GM19193 (cell line): ENCODE results near the gene SUPT20HL1.

Experiments
- POLR2A ChIP-seq: IDR thresholded peaks from 4 replicates; pipeline ENCODE4 v1.6.1; 2011; ENCODE audit not compliant: insufficient read depth, insufficient read length; ENCODE audit errors: extremely low read depth

The SUPT20HL1 gene

GRCh38 chrX:24360272-24360671 is at the start of gene SUPT20HL1:
SUPT20HL1 (plus strand) TSS chrX:24360639; CDS start chrX:24362761, 2,122 bp downstream.
- no peak for TF ChIP-seq POLR2A

- no peak for TF ChIP-seq POLR2A
Observed at GRCh38 chrX:24314019-24314635, 46.3 kb upstream of the SUPT20HL1 start, which contains the start of gene SUPT20HL2. SUPT20HL2 (minus strand) TSS chrX:24314069; CDS start chrX:24313315, 754 bp downstream.

GRCh38 chrX:24316111-24316510 is 44.3 kb upstream of the SUPT20HL1 start:
- TF ChIP-seq POLR2A = no peak

- TF ChIP-seq POLR2A = no peak
Observed at GRCh38 chrX:24317567-24317966, 42.9 kb upstream of the SUPT20HL1 start.

DNA sequence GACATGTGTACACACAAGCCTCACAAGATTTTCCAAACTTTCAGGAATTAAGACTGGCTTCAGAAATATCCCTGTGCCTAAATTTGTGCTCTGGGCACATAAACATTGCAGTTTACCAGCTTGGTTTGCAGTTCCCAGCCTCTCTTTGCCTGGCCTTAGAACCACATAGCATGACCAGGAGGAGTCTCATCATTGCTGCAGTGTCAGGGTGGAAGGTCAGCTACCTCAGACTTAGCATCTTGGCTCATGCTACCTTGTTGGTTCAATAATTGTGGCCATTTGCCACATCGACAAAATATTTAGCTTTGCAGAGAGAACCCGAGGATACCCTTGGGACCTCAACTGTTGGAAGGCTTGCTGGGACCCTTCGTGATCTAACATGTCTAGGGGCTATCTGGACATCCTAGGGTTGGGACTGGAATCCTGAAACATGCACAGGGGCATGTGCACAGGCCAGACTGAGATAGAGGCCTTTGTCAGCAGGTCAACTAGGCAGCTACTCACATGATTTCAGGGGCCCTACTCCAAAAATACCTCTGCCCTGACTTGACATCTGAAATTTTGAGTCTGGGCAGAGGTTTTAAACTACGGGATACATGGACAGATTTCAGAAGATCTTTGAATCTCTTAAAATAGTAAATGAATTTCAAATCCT is 38.6 kb upstream of the SUPT20HL1 start:
- TF ChIP-seq POLR2A = no peak

GRCh38 chrX:24325231-24325630 is 35.2 kb upstream of the SUPT20HL1 start:
- TF ChIP-seq POLR2A = no peak

GRCh38 chrX:24332878-24333277 is 27.6 kb upstream of the SUPT20HL1 start:
- no peak for TF ChIP-seq POLR2A

DNA sequence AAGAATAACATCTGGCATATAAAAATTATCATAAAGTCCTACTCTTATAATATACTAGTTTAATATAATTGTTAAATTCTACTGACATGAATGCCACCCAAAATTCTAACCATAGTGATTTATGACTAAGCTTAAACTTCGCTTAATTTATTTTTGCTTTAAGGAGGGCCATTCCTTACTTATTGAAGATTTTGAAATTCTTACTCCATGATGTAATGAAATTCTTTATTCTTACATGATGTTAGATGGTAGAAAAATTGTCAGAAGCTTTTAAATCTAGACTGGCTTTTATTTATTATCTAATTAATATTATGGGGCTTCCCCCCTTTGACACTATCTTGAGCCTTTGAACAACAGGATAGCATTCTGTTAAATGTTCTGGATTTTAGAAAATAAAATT is 27.1 kb upstream of the SUPT20HL1 start:
- no peak for TF ChIP-seq POLR2A

GRCh38 chrX:24334461-24334860 is 26.0 kb upstream of the SUPT20HL1 start:
- TF ChIP-seq POLR2A = no peak

DNA sequence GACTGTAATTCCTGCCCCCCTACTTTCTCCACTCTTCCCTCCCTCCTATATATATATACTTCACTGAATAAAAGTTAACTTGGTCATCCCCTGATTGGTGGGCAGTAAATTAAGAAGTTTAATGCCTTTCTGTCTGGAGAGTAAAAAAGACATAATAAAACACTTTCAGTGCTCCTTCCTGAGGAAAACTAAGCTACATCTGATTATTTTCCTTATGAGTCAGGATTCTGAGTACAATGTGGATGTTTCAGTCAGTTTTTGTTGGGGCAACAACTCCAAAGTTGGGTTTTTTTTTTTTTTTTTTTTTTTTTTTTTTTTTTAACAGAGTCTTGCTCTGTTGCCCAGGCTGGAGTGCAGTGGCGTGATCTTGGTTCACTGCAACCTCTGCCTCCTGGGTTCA is 24.6 kb upstream of the SUPT20HL1 start:
- TF ChIP-seq POLR2A = no peak

DNA sequence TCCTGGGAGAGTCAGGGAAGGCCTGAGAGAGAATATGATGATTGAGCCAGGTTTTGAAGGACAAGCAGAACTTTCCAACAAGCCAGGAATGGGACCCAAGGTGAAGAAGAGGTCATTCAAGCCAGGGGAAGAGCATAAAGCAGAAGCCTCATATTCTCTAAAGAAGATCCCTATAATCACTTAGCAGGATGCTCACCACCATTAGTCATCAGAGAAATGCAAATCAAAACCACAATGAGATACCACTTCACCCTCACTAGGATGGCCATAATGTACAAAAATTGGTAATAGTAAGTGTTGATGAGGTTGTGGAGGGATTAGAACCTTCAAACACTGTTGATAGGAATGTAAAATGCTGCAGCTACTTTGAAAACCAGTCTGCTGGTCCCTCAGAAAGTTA is 20.5 kb upstream of the SUPT20HL1 start:
- no peak for TF ChIP-seq POLR2A

- TF ChIP-seq POLR2A = no peak
Observed at GRCh38 chrX:24340501-24340900, 19.9 kb upstream of the SUPT20HL1 start.

DNA sequence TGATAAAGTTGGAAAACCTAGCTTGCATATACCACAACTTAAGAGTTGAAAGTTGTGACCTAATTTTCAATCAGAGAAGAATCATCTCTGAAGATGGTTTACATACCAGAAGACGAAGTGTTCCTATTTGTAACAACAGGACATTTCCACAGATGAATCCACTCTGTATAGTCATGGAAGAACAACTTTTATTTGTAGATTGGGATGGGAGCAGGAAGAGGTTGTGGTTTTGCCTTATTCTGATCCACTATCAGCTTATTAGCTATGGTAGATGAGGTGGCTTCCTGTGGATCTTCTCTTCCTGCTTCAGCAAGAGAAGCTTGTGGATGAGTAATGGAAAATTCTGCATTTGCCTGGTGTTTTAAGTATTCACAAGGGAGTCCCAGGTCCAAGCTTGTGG is 18.6 kb upstream of the SUPT20HL1 start:
- TF ChIP-seq POLR2A = no peak

DNA sequence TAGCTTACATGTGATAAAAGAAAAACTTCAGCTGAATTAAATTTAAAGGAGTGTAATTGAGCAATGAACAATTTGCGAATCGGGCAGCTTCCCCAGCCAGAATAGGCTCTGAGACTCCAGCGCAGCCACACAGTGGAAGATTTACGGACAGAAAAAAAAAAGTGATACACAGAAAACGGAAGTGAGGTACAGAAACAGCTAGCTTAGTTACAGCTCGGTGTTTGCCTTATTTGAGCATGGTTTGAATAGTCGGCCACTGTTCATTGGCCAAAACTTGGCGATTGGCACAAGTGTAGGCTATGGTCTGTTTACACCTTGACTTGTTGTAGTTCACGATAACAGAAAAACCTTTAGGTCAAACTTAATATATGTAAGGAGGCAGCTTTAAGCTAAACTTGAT is 16.7 kb upstream of the SUPT20HL1 start:
- TF ChIP-seq POLR2A = no peak

DNA sequence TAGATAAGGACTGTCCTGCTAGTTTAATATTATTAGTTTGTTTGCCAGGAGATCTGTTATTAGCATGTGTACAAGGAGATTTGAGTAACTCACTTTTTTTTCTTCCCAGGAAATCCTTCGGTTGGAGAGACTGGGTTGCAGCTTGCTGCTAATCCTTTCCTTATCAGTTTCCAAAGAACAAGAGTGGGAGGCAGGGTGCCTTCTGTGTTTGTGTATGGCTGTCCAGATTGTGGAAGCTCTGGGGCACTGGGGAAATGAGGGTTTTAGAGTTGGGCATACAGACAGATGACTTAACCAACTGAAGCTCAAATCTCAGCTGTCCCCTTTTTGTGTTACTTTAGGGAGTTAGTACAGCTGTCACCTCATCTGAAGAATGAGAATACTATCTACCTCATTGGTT is 12.6 kb upstream of the SUPT20HL1 start:
- TF ChIP-seq POLR2A = no peak

GRCh38 chrX:24350217-24350616 is 10.2 kb upstream of the SUPT20HL1 start:
- TF ChIP-seq POLR2A = no peak

- no peak for TF ChIP-seq POLR2A
Observed at GRCh38 chrX:24355095-24355494, 5.3 kb upstream of the SUPT20HL1 start.

DNA sequence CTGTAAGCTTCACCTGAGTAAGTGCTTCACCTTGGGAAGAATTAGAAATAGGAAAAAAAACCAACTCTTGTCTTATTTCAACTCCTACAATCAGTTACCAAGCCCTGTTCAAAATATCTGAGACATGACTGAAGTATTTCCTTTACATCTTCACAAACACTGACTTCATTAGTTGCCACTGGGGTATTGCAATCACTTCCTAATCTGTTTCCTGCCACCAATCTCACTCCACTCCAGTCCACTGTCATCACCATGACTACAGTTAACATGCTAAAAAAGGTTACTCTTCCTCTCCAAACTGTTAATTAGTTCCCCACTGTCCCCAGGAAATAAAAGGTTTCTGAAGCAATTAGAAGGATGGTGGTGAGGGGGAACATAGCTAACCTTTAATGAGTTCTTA is 3.3 kb upstream of the SUPT20HL1 start:
- TF ChIP-seq POLR2A = no peak

- no peak for TF ChIP-seq POLR2A
Observed at GRCh38 chrX:24364326-24364725, 3.9 kb downstream of the SUPT20HL1 start.
